HT-29 (cell line): Measurements from ENCODE around the gene SNX30. TPM values are rescaled to one million over a fixed set of nuclear protein-coding genes. Genes with fewer than 3 reads are reported as not detected.
"Not testable (repeated sequence)": the region's sequence is repeated elsewhere in the genome, so short reads cannot be mapped to it uniquely, and the experiment has no call there.

Source experiments
- DNase-seq: peaks from one replicate; pipeline ENCODE4 v3.0.0-alpha.2; 2015; ENCODE audit warnings: low spot score
- total RNA-seq: library from RNA; depleted of rRNA; stranded (reverse); fragments of >200 nt; shearing (Covaris generic); gene quantifications from 2 replicates; pipeline ENCODE4 v1.2.3, GENCODE V29; 2014; rRNA removed

Gene SNX30, protein sequence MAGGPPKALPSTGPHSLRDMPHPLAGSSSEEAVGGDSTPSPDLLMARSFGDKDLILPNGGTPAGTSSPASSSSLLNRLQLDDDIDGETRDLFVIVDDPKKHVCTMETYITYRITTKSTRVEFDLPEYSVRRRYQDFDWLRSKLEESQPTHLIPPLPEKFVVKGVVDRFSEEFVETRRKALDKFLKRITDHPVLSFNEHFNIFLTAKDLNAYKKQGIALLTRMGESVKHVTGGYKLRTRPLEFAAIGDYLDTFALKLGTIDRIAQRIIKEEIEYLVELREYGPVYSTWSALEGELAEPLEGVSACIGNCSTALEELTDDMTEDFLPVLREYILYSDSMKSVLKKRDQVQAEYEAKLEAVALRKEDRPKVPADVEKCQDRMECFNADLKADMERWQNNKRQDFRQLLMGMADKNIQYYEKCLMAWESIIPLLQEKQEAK
- total RNA-seq = 2.8 and 3.2 TPM in 2 replicates

DNA sequence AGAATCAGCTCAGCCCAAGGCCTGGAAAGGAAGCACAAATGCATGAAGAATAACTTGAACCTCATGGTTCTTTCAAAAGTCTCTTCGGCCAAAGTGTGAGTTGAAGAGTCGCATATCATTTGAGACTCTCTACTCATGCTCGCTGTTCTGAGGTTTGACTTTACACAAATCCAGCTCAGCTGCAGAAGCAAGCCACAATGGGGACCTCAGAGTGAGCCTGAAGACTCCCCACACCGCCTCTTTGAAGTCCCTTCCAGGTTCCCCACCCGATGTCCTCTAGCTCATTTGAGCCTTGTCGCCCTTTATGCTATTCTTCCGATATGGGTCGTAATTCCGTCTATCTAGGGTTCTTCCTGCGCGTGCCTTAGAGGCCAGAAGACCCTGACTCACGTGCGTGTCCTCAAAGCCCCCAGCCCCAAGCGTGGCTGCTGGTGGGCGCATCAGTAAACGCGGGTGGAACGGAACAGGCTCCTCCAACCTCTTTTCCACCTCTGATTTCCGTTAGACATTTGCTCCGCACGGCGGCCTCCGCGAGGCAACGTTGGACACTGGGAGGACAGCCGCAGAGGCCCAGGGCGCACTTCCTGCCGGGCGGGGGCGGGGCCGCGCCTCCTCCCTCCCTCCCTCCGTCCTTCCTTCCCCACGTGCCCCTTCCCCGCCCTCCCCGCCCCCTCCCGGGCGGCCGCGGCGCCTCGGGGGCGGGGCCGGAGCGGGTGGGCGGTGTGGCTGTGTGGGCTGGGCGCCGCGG lies at the start of gene SNX30:
TSS of gene SNX30 (plus strand) at position 745 of the 748 bp plus-strand sequence. CDS start 242 bp downstream, outside the sequence.
- DNase-seq = peak; percentile 83

DNA sequence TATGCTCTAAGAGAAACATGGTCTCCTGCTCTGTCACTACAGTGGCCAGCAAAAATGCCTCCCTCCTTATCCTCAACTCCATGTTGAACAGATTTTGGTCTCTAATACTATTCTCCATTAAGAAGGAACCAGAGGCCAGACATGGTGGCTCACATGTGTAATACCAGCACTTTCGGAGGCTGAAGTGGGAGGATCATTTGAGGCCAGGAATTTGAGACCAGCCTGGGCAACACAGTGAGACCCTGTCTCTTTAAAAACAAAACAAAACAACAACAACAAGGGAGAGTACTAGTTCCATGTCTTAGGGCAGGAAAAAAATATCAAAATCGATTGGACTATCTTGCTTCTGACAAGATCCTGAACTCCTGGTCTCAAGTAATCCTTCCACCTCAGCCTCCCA lies 47.3 kb upstream of the SNX30 start:
- DNase-seq = no peak

DNA sequence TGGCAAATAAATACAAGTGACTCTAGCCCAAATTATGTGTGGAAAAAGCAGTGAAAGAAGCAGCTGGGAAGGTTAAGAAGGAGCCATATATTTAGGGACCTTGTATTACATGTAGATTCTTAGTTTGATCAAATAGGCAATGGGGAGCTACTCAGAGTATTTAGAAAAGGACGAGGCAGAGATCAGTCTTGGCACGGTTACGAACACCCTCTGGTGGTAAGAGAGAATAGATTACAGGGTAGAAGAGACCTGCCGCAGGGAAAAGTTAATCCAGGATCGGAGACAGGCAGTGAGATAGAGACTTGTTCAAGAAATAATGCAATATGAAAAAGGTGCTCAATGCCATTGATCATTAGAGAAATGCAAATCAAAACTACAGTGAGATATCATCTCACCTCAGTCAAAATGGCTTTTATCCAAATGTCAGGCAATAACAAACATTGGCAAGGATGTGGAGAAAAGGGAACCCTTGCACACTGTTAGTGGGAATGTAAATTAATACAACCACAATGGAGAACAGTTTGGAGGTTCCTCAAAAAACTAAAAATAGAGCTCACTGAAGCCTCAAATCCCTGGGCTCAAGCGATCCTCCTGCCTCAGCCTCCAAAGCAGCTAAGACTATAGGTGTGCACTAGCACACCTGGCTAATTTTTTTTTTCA lies 44.7 kb upstream of the SNX30 start:
- DNase-seq = peak; percentile 63

DNA sequence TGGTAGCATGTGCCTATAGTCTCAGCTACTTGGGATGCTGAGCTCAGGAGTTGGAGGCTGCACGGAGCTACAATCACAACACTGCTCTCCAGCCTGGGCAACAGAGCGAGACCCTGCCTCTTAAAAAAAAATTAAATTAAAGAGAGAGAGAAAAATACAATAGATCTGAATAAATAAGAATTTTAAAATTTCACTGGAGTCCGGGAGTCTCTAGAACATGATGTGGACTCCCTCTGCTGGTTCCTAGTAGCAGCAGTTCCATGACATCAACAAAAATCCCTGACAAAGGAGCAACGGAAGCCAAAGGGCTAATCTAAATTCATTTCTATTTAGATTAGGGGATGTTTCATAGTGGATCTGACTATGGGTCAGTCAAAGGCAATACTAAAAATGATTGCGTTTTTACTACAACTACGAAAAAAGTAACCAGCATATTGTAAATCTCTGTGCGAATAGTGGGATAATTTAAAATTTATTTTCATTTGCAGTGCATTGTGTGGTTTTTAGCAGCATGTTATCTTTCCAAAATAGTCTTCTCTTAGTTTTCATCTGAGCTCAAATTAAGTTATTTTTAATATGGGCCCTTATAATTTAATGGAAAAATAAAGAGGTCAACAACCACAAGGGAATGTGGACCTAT lies 39.4 kb upstream of the SNX30 start:
- peak; percentile 47 for DNase-seq

DNA sequence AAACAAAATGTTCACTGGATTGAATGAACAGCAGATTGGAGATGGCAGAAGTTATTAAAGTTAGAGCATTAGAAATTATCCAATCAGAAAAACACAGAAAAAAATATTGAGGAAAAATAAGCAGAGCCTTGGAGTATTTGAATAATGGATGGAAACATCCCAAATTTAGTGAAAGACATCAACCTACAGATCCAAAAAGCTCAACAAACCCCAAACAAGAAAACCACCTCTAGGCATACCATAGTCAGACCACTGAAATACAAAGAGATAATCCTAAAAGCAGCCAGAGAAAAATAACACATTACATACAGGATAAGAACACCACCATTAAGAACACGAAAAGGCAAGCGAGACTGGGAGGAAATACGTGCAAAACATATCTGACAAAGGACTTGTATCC lies 37.9 kb upstream of the SNX30 start:
- DNase-seq = no peak

DNA sequence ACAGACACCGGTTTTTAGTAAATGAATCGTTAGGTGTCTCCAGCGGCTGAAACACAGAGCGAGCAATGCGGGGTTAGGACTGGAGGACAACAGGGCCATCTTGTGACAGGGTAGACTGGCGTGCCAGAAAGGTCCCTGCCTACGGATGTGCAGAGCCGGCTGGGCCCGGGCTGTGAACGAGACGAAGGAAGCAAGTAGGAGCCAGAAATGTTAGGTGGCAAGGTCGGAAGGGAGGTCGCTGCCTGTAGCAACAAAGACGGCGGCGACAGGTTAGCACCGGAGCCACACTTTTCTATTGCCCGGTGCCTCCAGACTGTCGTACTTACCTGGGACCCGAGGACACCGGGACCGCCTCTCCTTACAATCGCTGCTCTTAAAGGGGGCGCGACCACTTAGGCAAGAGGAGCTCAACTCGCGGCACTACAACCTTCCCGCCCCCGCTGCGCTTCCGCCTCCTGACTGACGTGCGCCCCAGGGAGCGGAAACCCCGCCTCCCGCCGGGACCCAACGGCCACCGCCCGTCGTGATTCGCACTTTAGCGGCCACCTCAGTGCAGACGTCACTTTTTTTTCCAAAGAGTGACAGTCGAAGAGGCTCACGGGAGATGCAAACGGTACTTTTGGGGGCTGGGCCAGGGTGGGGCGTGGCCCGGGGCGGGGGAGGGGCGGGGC lies 32.8 kb upstream of the SNX30 start, which contains the start of gene INIP:
TSS of gene INIP (minus strand) at position 457 of the 671 bp plus-strand sequence. CDS start 1,632 bp downstream, outside the sequence.
- DNase-seq = peak; percentile 97

DNA sequence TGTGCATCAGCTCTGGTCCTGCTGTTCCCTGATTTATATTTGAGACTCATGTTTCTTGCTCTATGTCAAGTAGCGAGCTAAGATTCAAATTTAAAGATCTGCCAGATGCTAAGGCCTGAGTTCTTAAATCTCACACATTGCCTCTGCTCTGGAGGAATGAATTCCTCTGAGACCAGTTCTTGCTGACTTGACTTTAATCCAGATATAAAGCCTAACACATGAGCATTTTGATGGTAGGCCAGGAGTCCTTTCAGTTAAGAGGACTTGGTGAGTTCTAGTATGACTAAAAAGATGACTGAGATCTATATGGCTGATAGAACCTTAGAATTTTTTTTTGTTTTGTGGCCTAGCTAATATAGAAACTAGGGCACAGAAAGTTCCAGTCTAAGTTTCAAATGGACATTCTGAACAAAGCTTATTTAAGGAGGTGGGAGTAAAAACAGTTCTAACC lies 31.3 kb upstream of the SNX30 start:
- no peak for DNase-seq

DNA sequence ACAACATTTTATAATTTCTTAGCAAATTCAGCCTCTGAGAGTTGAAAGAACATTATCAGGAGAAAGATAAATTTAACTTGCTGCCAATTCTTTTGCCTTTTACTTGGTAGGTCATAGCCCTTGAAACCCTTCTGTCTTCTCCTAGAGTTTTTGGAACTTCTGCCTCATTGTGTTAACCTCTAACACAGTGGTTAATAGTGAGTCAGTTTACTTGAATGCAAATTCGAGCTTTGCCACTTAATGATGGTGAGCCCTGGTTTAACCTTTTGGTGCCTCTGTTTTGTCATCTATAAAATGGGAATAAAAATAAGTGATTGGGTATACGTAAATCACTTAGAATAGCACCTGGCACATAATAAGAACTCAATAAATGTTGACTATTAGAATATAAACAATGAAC lies 30.9 kb upstream of the SNX30 start:
- DNase-seq = no peak

DNA sequence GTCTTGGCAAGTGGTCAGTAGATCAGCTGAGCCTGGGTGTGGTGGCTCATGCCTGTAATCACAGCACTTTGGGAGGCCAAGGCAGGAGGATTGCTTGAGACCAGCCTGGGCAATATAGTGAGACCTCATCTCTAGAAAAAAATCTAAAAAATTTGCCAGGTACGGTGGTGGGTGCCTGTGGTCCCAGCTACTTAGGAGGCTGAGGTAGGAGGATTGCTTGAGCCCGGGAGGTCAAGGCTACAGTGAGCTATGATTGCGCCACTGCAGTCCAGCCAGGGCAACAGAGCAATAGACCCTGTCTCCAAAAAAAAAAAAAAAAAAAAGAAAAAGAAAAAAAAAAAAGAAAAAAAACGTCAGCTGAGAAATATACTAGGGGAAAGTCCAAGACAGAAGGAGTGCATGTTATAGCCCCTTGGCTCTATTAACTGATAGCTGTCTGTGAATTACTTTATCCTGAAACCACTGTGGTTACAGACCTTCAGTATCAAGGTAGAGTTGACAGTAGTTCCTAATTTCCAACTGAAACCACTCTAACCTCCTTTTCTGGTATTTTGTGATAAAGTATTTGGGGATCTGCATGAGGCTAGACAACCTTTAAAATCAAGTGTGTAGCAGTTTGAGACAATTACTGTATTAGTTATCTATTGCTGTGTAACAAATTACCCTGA lies 30.3 kb upstream of the SNX30 start:
- no peak for DNase-seq

DNA sequence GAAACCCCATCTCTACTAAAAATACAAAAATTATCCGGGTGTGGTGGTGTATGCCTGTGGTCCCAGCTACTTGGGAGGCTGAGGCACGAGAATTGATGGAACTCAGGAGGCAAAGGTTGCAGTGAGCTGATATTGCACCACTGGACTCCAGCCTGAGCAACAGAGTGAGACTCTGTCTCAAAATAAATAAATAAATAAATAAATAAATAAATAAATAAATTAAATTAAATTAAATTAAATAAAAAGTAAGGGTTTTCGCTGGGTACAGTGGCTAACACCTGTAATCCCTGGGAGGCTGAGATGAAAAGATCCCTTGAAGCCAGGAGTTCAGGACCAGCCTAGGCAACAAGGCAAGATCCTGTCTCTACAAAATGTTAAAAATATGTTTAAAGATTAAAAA lies 27.8 kb upstream of the SNX30 start:
- not testable (repeated sequence) for DNase-seq

DNA sequence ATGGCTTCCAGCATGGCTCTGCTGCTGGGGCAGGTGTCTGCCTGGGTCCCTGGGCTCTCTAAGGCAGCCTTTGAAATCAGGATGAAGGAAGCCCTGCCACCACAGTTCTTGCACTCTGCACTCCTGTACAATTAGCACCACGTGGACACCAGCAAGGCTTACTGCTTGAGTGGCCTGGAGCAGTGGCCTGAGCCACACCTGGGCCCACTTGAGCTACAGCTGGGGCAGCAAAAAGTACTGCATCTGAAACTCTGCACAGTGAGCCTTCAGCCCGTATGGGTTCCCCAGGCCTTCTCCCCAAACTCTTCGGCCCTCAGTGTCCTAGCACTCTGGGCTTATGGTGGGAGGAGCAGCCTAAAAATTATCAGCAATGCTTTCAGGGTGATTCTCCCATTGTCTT lies 24.6 kb upstream of the SNX30 start:
- DNase-seq = no peak

DNA sequence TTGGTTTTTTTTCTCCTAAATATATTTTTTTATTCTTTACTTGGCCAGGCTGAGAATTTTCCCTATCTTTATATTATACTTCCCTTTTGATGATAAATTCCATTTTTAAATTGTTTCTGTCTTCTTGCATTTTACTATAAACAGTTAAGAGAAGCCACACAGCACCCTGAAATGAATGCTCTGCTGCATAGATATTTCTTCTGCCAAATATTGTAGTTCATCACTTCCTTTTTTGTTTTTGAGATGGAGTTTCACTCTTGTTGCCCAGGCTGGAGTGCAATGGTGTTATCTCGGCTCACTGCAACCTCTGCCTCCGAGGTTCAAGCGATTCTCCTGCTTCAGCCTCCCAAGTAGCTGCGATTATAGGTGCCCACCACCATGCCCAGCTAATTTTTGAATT lies 24.1 kb upstream of the SNX30 start:
- no peak for DNase-seq

DNA sequence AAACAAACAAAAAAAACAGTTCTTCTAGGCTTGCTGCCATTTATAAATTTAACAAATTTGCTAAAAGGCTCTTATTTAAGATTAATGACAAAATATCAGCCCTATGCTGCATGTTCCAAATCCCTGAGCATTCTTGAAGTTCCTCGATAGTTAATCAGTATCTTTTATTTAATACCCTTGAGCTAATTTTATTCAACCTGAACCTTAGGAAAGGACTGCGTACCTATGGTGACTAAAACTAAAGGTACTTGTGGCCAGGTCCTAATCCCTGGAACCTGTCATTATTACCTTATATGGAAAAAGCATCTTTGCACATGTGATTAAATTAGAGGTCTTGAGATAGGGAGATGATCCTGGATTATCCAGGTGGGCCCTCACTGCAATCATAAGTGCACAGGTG lies 22.2 kb upstream of the SNX30 start:
- DNase-seq = no peak

DNA sequence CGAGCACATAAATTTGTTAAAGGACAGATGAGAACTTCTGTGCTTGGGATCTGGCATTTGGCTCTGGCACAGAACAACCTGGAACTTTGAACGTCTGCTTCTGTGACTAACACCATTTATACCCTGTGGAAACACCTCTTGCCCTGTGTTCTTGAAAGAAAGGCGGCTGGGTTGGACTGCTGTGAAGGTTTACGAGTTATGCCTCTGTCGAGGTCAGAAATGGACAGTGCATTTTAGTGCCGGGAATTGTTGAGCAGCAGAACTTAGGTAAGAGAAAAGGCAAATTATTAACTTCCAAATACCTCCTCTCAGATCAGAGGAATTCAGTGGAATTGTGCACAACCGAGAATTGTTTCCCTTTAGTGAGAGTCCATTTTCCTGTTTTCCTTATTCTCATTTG lies 18.6 kb upstream of the SNX30 start:
- DNase-seq = peak; percentile 51

DNA sequence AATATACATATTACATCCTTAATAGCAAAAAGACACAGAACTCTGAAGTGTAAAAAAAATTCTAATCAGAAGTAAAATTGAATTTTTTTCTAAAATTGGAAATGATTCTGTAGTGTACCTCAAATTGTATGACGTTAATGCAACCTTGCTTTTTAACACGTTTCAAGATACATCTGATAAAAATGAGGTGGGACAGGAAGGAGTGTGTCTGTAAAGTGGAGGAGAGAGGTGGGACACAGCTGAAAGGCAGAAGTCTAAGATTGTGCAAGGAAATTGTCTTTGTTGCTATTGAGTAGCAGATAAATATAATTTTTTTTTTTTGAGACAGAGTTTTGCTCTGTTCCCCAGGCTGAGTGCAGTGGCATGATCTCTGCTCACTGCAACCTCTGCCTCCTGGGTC lies 15.7 kb upstream of the SNX30 start:
- no peak for DNase-seq

DNA sequence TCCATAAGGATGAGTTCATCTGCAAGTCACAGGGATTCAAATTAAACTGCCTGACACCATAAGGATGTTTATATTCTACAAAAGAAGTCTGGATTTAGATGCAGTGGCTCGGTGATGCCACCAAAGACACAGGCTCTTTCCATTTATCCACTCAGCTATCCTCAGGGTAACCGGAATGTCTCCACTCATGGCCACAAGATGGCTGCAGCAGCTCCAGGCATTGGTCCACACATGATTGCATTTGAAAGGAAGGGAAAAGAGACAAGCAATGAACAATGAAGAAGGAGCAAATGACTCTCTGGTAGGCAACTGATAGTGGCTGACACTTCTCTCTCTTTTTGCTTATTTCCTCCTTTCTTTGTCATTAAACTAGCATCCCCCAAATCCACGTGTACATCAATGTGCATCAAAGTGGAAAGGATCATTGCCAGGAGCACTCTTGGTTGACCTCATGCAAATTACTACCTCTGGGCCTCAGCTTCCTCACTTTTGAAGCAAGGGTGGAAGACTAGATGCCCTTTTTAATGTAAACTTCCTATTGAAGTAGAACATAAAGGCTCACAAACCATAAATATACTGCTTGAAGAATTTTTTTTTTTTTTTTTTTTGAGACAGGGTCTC lies 7.2 kb upstream of the SNX30 start:
- DNase-seq = peak; percentile 30

DNA sequence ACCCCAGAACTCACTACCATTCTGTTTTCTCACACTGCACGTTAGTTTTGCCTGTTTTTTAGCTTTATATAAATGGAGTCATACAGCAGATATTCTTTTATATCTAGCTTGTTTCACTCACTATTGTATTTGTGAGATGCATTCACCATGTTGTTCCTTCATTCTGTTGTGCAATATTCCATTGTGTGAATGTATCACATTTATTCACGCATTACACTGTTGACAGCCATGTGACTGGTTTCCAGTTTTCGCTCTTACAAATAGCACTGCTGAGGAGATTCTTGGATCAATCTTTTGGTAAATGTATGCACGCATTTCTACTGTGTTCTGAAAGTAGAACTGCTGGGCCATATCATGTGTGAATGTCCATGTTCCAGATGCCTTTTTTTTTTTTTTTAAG lies 6.4 kb upstream of the SNX30 start:
- DNase-seq = no peak

DNA sequence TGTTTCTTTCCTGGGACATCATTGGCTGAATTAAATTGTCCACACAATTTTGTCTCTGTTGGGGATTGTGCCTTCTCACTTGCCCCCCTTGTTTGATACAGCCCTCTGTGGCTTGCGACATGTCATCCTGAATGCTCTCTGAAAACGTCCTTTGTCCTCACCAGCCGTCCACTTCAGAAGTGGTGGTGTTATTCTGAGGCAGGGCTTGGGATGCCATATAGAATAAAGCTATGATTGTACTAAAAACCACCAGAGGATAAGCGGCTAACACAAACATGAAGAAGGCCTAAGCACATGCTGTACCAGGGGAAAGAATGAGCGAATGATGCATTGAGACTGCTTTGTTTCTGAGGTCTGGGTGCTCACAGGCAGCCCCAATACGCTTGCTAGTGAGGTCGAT lies 3.5 kb upstream of the SNX30 start:
- no peak for DNase-seq

DNA sequence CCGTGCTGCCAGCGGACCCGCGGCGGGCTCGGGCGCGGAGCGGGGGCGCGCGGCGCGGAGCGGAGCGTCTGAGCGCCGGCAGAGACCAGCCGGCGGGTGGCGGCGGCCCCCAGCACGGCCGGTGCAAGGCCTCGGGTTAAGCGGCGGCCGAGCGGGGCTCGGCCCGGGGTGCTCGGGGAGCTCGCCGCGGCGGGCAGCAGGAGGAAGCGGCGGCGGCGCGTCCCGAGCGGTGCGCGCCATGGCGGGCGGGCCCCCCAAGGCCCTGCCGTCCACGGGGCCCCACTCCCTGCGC lies 150 bp downstream of the SNX30 start:
- DNase-seq = no peak
